Tibial artery (tissue), 4 donors: Measurements from ENCODE around the gene GJB4.

ENCODE experiments used
- DNase-seq, 2 donors: peaks; one replicate each; pipeline ENCODE4 v3.0.0-alpha.2; 2019
- H3K27ac ChIP-seq, 2 donors: fragments of 200-600 bp; sonication (generic) in 1 of 2; 1 replicate in 1 of 2; 2 replicates in 1 of 2; pipeline ENCODE4 v1.5.1; 2018 to 2019; ENCODE audit warnings: mild to moderate bottlenecking in 1 of 2
- H3K27me3 ChIP-seq, 2 donors: fragments of 200-600 bp; sonication (generic) in 1 of 2; one replicate each; pipeline versions ENCODE4 v1.5.1 to v1.6.0; 2016 to 2019
- H3K36me3 ChIP-seq, 3 donors: fragments of 200-600 bp; sonication (generic) in 2 of 3; one replicate each; pipeline ENCODE4 v1.5.1; 2016 to 2019; ENCODE audit warnings: mild to moderate bottlenecking in 2 of 3
- H3K4me1 ChIP-seq, 4 donors: fragments of 200-600 bp; sonication (generic) in 2 of 4; 1 replicate in 3 of 4; 2 replicates in 1 of 4; pipeline ENCODE4 v1.5.1; 2016 to 2019
- H3K4me3 ChIP-seq, 2 donors: fragments of 200-600 bp; sonication (generic) in 1 of 2; 1 replicate in 1 of 2; 2 replicates in 1 of 2; pipeline ENCODE4 v1.5.1; 2018 to 2019; ENCODE audit warnings: mild to moderate bottlenecking in 2 of 2
- H3K9me3 ChIP-seq, 3 donors: fragments of 200-600 bp; sonication (generic) in 1 of 3; one replicate each; pipeline ENCODE4 v1.5.1; 2016 to 2019
- intact Hi-C: fragments of 100-400 bp; cut with DNase I; formaldehyde crosslinking; loops from one replicate; pipeline ENCODE4 v1.15.0; 2023; ENCODE audit warnings: low total_unique reads
- TF ChIP-seq, protein P1 (sequence below), 2 experiments: fragments of 200-600 bp in 1 of 2; fragments of 450-650 bp in 1 of 2; IDR thresholded peaks; one replicate each; pipeline ENCODE4 v1.5.1; 2017 to 2019; ENCODE audit warnings: antibody characterized with exemption in 2 of 2, mild to moderate bottlenecking in 1 of 2, moderate library complexity in 1 of 2

Gene GJB4

DNA sequence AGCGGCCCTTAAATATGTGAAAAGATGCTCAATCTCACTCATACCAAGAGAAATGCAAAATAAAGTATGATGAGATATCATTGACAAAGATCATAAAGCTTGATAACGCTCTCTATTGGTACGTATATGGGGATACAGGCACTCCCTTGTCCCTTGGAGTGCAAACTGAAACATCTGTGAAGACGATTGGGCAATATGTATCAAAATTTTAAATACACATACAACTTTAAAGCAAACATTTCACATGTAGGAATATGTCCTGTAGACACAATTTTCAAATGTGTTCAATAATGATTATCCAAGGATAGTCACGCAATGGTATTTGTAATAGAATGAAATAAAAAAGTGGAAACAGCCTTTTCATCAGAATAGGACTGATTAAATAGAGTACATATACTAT, 19.5 kb downstream of the GJB4 start:
- H3K9me3 ChIP-seq, result no peaks in the 10 kb centered on the region

DNA sequence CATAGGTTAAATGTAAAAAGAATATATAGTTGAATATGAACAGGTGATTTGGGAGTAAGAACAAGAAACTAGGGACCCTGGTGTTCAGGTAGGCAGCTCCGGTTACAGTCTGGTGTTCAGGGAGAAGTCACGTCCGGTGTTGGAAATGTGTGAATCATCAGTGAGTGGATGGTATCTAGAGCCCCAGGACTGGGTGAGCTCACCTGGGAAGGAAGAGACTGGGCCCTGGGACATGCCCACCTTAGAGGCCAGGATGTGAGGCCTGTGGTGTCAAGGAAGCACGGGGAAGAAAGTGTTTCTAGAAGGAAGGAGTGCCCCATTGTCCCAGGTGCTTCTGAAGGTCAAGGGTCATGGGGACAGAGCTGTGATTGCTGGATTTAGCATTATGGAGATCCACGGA, 20.0 kb downstream of the GJB4 start:
- intact Hi-C loops, result no loop called here
- no peak overlapping the region for H3K27ac ChIP-seq
- peaks cover 0 to 21% (median 16%) of the 10 kb centered on the region in 4 donors for H3K4me1 ChIP-seq

More for the DNA sequence above, 19.5 kb downstream of the GJB4 start:
- peaks cover 0 to 21% (median 16%) of the 10 kb centered on the region in 4 donors for H3K4me1 ChIP-seq
- intact Hi-C loops, result no loop called here
- TF ChIP-seq, protein P1, sequence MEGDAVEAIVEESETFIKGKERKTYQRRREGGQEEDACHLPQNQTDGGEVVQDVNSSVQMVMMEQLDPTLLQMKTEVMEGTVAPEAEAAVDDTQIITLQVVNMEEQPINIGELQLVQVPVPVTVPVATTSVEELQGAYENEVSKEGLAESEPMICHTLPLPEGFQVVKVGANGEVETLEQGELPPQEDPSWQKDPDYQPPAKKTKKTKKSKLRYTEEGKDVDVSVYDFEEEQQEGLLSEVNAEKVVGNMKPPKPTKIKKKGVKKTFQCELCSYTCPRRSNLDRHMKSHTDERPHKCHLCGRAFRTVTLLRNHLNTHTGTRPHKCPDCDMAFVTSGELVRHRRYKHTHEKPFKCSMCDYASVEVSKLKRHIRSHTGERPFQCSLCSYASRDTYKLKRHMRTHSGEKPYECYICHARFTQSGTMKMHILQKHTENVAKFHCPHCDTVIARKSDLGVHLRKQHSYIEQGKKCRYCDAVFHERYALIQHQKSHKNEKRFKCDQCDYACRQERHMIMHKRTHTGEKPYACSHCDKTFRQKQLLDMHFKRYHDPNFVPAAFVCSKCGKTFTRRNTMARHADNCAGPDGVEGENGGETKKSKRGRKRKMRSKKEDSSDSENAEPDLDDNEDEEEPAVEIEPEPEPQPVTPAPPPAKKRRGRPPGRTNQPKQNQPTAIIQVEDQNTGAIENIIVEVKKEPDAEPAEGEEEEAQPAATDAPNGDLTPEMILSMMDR (IDR thresholded peaks at IDR 0.05), result no peak
- H3K4me3 ChIP-seq, result no peak overlapping the region
- no peak for DNase-seq
- no peaks in the 10 kb centered on the region for H3K36me3 ChIP-seq
- peaks cover 11 to 49% of the 10 kb centered on the region in 2 donors for H3K27me3 ChIP-seq
- no peak overlapping the region for H3K27ac ChIP-seq

GRCh38 chr1:34779962-34780361, 20.4 kb downstream of the GJB4 start:
- peaks cover 11 to 47% of the 10 kb centered on the region in 2 donors for H3K27me3 ChIP-seq
- H3K36me3 ChIP-seq, result no peaks in the 10 kb centered on the region
- H3K9me3 ChIP-seq, result no peaks in the 10 kb centered on the region
- TF ChIP-seq, protein P1 (IDR thresholded peaks at IDR 0.05), result no peak
- intact Hi-C loops, result no loop called here
- DNase-seq, result peak; percentile 10 to 41
- no peak overlapping the region for H3K4me3 ChIP-seq
- H3K27ac ChIP-seq, result no peak overlapping the region
- H3K4me1 ChIP-seq, result peaks cover 0 to 21% (median 16%) of the 10 kb centered on the region in 4 donors

More for the DNA sequence above, 20.0 kb downstream of the GJB4 start:
- peak; percentile 11 to 19 for DNase-seq
- TF ChIP-seq, protein P1 (IDR thresholded peaks at IDR 0.05), result no peak
- Histone ChIP-seq H3K4me3 (no peak overlapping the region), H3K36me3 (no peaks in the 10 kb centered on the region), H3K9me3 (no peaks in the 10 kb centered on the region), H3K27me3 (peaks cover 11 to 49% of the 10 kb centered on the region in 2 donors)

GRCh38 chr1:34780528-34780927, 21.0 kb downstream of the GJB4 start:
- DNase-seq, result peak; percentile 10 to 53
- Histone ChIP-seq H3K4me3 (no peak overlapping the region), H3K9me3 (no peaks in the 10 kb centered on the region), H3K27me3 (peaks cover 11 to 46% of the 10 kb centered on the region in 2 donors), H3K4me1 (peaks cover 0 to 21% (median 16%) of the 10 kb centered on the region in 4 donors), H3K36me3 (no peaks in the 10 kb centered on the region), H3K27ac (no peak overlapping the region)
- TF ChIP-seq, protein P1 (IDR thresholded peaks at IDR 0.05), result no peak
- intact Hi-C loops, result no loop called here

DNA sequence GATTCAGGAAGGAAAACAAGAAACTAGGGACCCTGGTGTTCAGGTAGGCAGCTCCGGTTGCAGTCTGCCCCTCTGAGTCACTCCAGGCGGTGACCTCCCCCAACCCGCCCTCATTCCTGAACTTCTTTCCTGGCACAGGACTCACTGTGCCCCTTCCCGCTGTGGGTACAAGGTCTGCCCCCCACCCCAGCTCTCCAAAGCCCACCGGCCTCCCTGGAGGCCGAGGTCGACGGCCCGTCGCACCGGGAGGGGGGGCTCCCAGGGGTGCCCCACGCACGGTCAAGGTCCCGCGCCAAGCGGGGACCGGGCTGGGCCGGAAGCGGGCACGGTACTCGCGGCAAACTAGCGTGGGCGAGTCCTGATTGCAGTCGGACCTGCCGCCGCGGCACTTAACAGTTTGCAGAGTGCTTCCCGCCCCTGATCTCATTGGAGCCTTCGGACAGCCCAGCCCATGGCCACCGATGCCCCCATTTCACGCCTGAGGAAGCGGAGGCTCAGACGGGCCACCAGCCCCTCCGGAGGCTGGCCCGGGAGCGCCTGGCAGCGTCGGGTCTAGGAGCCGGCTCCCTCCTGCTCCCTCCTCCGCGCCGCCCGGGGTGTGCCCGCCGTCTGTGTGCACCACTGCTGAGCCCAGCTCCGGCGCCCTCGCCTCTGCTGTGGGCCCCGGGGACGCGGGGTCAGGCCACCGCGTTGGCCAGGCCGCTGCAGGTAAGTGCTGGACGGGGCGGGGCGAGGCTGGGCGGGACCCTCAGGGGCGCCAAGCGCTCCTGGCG, 21.7 kb downstream of the GJB4 start, which contains the start of gene GJB3:
Gene GJB3, plus strand, starts transcription at position 144 of the 773 bp plus-strand sequence. CDS start 3,549 bp downstream, outside the sequence.
- DNase-seq, result peak; percentile 16 to 66
- H3K27me3 ChIP-seq, result peaks cover 11 to 46% of the 10 kb centered on the region in 2 donors
- H3K36me3 ChIP-seq, result no peaks in the 10 kb centered on the region
- peak within 1 kb of the TSS; percentile 42 to 49 for H3K4me3 ChIP-seq
- intact Hi-C loops, result no loop called here
- peak within 1 kb of the TSS in 1 of 2 donors; percentile 8 for H3K27ac ChIP-seq
- TF ChIP-seq, protein P1 (IDR thresholded peaks at IDR 0.05), result no peak
- peaks cover 0 to 24% (median 17%) of the 10 kb centered on the region in 4 donors for H3K4me1 ChIP-seq
- H3K9me3 ChIP-seq, result no peaks in the 10 kb centered on the region
